OCI-M2 (cell line): Measurements from ENCODE around the gene GOLPH3.
"Not testable (repeated sequence)": the region's sequence is repeated elsewhere in the genome, so short reads cannot be mapped to it uniquely, and the experiment has no call there.

Experiments used
- DNase-seq: peaks from one replicate; lab custom pipeline; 2025; ENCODE audit not compliant: unreplicated experiment; lab: John Stamatoyannopoulos, UW

The GOLPH3 gene

DNA sequence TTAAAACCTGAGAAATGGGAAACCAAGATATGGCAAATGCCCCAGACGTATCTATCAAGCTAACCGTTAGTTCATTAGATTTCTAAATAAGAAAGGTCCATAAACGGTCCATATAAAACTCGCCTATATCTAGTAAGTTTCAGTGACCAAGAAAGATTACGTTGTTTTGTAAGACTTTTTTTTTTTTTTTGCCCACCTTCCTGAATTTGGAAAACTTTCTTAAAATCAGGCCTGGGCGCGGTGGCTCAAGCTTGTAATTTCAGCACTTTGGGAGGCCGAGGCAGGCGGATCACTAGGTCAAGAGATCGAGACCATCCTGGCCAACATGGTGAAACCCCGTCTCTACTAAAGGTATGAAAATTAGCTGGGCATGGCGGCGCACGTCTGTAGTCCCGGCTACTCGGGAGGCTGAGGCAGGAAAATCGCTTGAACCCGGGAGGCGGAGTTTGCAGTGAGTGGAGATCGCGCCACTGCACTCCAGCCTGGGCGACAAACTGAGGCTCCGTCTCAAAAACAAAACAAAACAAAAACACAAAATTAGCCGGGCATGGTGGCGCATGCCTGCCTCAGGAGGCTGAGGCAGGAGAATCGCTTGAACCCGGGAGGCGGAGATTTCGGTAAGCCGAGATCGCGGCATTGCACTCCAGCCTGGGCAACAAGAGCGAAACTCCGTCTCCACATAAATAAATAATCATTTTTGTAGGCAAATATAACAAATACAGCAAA, 1.8 kb downstream of the GOLPH3 start:
- DNase-seq: not testable (repeated sequence)

DNA sequence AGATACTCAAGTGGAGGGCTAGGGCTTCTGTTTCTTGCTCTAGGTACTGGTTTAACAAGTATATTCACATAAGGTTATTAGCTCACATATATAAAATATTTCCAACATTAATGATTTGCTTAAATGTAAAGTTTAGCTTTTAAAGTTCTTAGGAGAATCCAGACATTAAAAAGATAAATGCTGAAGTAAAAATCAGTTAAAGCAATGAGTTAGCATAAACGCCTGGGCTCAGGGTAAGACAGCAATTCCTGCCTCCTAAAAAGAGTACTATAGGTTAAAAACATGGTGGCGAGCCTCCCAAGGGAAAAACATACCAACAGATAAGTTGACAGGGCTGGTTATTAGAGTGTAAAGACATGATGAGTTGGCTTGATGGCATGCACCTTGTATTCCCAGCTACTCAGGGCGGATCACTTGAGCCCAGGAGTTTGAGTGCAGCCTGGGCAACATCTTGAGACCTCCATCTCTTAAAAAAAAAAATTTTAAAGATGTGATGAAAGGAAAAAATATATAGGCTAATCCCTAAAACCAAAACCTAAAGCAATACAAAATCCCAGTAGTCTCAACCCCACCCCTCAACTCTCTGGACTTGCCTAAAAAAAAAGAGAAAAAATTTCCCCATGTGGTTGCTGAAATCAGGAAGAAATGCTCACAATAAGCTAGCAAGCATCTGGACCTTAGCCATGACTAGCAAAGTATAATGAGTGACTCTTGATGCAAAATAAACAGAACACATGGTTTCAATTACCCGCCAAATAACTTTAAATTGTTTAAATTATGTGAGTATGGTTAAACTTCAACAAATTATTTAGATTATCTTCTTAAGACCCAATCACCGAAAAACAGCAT, 3.6 kb downstream of the GOLPH3 start:
- no peak for DNase-seq

DNA sequence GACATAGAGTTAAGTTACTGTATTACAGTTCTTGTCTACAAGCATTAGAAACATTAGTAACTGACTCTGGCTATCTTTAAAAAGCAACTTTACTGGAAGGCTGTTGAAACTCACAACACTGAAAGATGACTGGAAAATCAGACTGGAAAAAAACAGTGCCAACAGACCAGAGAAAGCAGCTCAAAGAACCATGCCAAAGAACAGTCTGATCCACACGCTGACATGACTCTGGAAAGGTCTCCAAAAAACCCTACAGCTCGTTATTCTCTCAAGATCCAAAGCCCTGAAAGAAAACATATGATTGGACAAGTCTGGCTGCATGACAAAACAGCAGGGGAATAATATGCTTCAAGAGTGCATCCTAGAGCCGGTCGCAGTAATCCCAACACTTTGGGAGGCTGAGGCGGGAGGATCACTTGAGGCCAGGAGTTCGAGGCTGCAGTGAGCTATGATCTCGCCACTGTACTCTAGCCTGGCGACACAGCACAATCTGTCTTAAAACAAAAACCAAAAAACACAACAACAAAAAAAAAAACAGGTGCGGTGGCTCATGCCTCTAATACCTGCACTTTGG, 5.6 kb downstream of the GOLPH3 start:
- DNase-seq: no peak

DNA sequence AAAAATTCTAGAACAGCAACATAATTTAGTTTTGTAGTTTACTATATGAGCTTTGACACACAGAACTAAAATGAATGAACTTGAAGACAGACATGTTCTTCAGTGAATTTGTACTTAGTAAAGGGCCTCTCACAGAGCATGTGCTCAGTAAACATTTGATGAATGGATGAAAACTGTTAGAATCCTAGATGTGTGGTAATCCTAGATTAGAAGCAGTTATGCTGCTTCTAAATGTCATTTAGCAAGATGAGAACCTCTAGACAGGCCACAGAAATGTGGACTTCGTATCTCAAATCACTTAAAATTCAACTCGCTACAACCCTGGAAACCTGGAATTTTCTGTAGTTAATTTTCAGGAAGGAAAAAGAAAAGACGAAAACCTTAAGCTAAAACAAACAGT, 8.5 kb downstream of the GOLPH3 start:
- DNase-seq: no peak

DNA sequence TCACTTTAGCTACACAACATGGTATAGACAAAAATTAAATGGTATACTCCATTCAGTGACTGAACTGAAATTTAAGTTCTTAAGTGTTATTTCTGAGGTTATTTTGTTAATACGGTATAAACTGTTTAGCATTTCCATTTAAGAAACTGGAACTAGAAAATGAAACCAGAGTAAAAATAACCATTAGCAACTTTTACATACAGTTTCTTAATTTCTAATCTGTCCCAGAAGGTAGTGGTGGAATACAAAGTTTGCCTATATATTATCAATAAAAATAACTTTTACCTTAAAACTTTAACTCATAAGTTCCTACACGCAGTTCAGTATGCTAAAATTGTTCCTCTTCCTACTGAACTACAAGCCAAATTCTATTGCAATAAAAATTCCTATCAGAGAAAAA, 10.3 kb downstream of the GOLPH3 start:
- DNase-seq: no peak

DNA sequence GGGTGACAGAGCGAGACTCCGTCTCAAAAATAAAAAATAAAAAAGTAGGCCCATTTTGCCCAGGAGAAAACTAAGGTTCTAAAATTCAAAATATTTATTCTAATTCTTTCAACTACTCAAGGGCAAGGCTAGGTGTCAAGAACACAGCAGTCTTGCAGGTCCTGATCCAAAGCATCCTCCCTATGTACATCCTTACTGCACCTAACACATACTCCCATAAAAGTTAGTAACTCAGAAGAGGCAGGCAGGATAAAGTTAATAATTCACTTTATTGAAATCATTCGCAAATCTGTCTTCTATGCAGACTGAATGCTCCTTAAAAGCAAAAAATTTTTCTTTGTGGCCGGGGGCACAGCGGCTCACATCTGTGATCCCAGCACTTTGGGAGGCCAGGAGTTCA, 11.1 kb downstream of the GOLPH3 start:
- no peak for DNase-seq

DNA sequence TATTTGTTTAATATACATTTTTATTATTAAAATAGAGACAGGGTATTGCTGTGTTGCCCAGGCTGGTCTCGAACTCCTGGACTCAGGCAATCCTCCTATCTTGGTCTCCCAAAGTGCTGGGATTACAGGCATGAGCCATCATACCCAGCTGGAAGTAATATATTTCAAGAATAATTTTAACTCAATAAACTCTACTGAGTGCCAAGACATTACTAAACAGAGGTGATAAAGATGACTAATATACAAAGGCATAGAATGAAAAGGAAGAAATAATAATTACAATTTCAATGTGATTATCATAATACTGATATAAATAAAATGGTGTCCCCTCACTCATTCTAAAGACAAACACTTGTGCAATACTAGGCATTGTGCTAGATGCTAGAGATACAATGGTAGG, 13.9 kb downstream of the GOLPH3 start:
- DNase-seq: no peak

DNA sequence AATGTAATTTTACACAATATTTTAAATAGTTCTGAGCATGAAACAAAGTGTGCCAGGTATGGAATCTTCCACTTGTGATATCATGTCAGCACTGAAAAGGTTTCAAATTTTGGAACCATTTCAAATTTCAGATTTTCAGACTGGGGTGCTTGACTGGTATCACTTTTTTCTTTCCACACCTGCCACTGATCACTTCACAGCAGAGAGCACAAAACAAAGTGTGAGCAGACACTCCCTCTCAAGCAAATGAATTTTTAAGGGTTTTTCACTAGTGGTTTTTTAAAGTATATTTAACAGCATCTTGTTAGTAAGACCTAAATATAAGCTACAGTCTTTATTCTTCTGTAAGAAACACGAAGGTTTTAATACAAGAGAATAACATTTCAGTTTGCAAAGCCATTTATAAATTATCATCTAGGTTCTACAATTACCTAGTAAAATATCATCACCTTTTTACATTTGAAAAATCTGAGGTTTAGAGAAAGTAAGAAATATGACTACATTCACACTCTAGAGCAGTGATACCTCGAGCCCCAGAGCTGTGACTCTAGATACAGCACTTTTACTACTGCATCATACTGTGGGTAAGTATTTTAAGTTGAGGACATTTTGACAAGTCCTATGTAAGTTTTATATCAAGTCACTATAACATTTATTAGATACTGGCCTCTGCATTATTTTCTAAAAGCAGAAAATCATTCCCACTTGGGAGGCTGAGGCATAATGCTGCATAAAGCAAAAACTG, 14.6 kb downstream of the GOLPH3 start:
- DNase-seq: no peak

DNA sequence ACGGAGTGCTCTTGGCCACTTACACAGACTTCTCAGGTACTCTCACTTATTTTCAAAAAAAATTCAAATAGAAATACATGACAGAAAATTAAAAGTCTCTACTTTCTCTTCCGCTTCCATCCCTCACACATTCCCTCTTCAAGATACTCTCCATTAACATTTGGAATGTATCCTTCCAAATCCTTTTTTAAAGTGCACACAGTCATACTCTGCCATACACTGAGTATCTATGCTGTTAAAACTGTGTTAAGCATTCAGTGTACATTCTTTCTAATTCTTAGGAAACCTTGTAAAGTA, 15.5 kb downstream of the GOLPH3 start:
- DNase-seq: no peak

DNA sequence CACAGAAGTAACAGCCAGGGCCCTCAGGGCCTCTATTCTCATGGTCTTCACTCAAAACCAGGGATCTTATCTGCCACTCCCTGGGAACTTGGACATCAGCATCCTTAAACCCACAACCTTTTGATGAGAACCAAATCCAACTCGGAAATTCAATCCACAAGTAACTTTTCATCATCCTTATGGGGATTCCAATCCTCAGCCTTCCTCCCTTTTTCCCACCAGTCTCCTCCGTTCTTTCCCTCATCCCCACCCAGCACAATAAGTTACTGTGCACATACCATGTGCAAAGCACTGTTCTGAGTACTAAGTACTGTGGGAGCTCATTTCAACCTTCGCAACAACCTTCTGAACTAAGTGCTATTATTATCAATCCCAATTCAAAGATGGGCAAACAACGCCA, 17.0 kb downstream of the GOLPH3 start:
- no peak for DNase-seq

DNA sequence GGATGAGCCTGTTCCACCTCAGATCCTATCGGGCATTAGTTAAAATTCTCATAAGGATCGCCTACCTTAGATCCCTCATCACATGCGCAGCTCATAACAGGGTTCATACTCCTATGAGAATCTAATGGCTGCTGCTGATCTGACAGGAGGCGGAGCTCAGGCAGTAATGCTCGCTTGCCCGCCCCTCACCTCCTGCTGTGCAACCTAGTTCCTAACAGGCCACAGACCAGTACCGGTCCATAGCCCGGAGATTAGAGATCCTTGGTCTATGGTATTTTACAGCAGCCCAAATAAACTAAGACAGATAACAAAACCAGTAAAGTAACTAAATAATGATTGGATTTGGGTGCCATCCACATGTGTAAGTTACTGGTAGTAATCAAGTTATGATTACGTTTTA, 17.5 kb downstream of the GOLPH3 start:
- no peak for DNase-seq

DNA sequence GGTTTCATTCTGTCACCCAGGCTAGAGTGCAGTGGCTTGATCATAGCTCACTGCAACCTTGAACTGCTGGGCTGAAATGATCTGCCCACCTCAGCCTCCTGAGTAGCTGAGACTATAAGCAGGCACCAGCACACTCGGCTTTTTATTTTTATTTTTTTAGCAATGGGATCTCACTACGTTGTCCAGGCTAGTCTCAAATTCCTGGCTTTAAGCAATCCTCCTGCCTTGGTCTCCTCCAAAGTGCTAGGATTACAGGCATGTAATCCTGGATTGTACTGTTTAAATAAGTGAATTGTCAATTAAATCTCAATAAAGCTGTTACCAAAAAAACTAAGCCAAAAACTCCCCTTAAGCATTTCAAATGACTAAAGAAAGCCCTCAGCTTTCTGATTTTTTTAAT, 18.9 kb downstream of the GOLPH3 start:
- DNase-seq: no peak

DNA sequence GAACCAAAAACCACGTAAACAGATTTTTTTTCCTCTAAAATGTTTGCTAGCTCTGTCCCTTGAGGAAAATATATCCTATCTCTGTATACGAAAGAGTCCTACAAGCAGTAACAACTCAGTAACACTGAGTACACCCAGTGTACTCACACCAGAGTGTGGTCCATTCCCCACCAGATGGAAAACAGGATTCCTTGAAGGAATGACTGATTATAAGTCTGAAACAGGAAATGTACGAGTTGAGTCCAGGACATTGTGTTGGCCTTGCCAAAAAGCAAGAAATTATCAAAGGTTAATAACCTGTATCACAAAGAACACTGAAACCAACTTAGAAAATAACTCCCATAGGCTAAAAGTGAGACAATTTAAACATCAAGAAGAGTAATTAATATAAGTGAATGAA, 20.4 kb downstream of the GOLPH3 start:
- DNase-seq: no peak

DNA sequence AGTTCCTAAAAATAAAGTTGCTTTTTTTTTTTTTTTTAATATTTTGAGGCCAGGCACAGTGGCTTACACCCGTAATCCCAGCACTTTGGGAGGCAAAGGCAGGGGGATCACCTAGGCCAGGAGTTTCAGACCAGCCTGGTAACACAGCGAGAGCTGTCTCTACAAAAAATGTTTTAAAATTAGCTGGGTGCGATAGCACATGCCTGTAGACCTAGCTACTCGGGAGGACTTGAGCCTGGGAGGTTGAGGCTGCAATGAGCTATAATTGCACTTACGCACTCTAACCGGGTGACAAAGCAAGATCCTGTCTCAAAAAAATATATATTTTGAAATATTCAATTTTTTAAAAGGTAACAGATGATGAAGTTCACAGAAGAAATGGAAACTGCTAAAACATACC, 22.9 kb downstream of the GOLPH3 start:
- no peak for DNase-seq

DNA sequence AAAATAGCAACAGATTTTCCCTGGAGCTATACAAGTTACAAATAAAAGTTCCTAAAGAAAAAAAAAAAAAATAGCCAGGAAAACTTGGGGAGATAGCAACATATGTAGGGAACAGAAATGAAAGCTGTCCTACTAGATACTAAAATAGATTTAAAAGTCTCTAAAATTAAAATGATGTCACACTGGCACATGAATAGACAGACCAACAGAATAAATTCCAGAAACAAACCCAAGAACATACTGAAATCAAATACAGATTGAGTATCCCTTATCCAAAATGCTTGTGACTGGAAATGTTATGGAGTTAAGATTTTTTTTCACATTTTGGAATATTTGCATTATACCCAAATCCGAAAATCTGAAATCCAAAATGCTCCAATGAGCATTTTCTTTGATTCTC, 23.8 kb downstream of the GOLPH3 start:
- no peak for DNase-seq

DNA sequence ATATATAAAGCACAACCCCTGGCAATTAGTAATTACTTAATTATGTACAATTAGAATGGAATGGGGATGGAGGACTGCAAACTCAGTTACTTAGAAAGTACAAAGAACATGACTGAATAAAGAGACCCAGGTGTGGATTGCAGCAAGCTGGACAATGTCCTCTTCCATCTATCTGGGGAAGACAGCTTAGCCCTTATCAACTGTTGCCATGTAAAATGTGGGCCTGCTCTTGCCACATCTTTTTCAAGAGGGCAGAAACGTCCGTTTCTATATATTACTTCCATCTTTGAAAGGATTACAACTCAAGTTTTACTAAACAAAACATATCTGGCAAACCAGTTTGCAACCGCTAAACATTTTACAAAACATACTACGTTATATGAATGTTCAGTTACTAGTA, 26.2 kb downstream of the GOLPH3 start:
- DNase-seq: no peak

DNA sequence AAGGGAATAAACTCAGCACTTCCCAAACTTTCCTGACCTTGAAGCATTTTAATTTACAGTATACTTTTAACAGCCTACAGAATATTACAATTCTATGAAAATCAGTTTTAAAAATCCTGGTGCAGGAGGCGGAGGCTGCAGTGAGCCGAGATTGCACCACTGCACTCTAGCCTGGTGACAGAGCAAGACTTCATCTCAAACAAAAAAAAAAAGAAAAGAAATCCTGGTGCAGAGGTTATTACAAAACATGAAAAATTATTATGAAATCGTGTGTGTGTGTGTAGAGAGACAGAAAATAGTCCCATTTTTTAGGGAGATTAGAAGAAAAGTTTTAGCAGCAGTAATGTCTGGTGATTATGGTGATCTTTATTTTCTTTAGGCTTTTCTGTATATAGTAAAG, 26.9 kb downstream of the GOLPH3 start:
- DNase-seq: no peak

DNA sequence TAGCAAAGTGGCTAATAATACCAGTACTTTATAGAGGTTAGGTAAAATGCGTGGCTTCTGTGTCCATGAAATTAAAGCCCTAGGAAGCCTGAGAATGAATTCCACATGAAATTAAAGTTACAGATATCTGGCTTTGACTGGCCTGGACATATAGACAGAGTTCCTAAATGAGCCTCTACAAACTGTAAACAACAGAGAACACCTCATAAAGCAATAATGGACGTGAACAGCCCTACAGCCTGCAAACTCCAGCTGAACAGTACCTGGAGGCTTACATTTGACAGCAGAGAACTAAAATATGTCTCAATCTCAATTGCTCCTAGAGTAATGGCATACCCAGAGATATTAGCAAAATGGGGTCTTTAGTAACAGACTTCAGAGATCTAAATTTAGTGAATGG, 28.7 kb downstream of the GOLPH3 start:
- no peak for DNase-seq

DNA sequence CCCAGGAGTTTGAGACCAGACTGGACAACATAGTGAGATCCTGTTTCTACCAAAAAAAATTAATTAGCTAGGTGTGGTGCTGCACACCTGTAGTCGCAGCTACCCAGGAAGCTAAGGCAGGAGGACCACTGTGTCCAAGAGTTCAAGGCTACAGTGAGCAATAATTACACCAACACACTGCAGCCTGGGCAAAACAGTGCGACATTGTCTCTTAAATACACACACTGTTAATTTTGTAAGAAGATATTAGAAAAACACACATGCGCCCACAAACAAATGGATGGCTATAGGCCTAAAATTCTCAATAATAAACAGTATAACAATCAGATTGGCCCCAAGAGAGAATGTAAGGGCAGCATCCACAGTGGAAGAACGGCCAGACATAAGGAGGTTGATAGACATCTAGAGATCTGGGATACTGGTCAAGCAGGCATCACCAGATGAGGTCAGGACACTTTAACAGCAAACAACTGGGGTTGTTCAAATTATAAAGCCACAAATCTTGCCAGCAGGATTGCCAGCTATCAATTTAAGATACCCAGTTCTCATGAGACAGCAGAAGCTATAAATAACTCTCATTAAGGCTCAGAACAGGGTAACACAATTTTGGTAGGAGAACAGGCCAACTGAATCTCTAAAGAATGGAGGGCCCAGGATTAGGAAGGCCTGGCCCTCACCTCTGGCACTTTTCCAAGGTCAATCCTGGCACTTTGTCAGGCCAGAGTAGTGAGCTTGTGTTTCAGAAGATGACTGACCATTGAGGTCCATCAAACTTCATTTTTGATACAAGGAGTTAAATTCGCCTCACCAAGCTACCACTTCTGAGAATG, 29.5 kb downstream of the GOLPH3 start:
- no peak for DNase-seq

DNA sequence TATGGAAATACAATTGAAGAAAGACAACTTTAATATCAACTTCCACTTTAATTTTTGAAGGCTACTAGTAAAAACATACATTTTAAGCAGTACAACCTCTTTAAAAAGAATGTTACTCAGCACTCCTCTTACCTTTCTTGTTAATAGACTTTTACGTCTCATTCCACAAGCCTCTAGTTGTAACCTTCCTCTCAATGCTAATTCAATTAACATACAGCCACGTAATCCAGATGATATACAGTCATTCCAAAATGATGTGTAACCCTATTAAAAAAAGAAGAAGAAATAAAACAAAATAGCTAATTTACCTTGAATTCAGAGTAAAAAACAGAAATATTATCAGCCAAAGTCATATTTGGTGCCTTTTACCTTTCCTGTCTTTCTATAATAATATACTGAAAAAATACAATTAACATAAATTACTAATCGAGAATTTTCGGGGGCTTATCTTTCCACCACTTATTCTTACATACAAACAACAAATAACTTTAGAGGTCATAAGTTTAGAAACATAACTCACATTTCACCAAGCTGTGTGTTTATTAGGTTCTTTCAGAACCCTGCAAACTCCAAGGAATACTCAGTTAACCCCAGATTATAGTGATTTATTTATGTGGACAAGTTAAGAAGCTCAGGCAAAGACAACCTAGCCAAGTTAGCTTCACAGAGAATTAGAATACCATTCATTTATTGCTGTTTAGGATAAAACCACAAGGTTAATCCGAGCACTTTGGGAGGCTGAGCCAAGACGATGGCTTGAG, 30.3 kb downstream of the GOLPH3 start:
- DNase-seq: no peak
